Activated gamma-delta T cell treated with anti-CD3 and anti-CD28 coated beads, Interleukin-2, amount 50 U/mL, for 16 hours (primary cell): Measurements from ENCODE around the gene EFEMP2.

Experiments
- DNase-seq: peaks from one replicate; pipeline ENCODE4 v3.0.0-alpha.2; 2020; ENCODE audit warnings: low read depth

The EFEMP2 gene

DNA sequence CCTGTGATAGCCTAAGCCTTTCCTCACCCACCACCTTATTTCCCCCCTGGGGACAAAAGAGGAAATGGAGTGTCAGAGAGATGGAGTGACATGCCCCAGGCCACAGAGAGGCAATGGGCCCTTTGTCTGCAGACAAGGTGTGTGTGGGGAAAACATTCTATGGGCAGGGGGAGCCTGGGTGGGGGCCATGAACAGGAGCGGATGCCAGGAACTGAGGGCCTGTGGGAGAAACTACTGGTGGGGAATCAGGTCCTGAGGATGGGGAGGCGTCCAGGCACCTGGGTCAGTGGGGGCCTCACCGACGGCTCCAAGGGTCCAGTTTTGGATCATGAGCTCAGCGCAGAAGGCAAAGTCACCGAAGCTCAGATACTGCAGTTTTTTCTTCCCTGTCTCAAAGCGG, 12.6 kb upstream of the EFEMP2 start:
- DNase-seq = no peak

DNA sequence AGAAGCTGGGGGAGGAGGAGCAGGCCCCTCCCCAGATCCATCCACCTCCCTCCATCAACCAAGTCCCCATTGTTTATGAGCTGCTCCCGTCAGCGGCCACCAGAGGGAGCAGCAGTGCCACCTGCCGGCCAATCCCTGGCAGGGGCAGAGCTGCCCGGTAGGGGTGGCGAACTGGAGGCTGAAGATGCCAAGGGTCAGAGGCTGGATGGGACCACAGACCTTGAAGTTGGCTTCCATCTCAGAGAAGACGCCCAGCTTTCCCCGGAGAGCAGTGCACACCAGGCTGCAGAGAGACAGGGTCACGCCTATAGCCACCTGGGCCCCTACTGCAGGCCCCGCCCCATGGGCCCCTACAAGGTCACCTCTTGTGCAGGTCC, 12.1 kb upstream of the EFEMP2 start:
- DNase-seq = peak; percentile 75

DNA sequence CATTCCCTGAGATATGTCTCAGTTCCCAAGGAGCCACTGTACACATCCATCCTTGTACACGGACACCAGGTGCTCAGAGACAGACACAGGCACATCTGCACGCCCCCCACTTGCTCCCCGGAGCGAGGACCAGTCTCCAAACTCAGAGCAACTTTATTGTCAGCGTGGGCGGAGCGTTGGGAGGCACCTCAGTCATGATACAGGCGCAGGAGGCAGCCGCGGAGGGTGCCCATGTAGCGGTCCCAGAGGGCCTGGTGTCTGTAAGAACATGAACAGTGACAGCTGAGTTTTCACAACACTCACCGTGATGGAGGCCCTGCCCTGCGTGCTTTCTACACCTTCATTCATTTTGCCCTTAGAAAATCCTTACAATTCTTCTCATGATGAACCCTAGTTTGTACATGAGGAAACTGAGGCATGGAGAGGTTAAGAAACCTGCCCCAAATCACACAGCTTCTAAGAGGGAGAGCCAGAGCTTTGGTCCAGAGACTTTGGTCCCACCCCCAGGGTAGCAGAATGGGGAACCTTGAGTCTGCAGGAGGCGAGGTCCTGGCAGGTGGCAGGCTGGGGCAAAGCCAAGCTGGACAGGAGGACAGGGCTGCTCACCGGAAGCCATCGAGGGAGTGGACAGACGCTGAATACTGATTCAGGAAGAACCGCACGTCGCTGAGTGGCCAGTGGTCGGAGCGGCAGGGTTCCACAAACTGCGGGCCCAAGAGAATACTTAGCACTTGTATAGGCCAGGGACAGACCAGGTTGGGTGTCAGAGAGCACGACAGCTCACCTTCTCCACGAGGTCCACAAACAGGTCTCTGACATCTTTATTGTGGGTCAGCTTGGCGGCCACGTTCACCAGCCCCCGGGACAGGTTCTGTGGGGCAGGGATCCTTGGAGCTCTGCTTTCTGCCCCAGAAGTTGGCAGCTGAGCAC, 11.5 kb upstream of the EFEMP2 start:
- DNase-seq = no peak

DNA sequence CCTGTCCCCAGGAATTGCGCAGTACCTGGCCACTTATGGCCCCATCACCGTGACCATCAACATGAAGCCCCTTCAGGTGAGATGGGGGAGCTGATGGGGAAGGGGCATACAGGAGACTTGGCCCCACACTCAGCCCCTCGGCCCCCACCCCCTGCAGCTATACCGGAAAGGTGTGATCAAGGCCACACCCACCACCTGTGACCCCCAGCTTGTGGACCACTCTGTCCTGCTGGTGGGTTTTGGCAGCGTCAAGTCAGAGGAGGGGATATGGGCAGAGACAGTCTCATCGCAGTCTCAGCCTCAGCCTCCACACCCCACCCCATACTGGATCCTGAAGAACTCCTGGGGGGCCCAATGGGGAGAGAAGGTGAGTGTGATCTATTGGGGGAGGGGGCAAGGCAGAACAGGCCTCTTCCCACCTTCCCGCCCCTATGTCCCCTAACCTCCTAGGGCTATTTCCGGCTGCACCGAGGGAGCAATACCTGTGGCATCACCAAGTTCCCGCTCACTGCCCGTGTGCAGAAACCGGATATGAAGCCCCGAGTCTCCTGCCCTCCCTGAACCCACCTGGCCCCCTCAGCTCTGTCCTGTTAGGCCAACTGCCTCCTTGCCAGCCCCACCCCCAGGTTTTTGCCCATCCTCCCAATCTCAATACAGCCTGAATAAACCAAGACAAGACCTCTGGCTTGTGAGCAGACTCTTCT, 10.6 kb upstream of the EFEMP2 start:
- no peak for DNase-seq

DNA sequence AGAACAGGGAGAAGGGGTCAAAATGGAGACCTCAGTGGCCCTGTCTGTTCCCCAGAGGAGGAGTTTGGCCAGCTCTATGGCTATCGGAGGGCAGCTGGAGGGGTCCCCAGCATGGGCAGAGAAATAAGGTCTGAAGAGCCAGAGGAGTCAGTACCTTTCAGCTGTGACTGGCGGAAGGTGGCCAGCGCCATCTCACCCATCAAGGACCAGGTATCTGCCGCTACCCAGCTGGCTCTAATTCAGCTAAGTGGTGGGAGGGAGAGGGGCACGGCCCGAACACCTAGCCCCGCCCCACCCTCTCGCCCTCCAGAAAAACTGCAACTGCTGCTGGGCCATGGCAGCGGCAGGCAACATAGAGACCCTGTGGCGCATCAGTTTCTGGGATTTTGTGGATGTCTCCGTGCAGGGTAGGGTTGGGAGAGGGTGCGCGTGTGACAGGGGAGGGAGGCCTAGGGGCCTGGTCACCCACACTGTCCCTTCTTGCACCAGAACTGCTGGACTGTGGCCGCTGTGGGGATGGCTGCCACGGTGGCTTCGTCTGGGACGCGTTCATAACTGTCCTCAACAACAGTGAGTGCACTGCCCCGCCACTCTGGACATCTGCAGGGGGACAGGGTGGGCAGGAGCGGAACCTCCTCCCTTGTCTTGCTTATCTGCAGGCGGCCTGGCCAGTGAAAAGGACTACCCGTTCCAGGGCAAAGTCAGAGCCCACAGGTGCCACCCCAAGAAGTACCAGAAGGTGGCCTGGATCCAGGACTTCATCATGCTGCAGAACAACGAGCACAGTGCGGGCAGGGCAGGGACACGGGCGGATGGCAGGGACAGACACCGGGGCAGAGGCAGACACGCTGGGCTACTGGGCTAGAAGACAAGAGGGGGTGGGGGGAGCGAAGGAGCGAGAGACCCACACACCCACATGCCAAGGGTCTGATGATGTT, 9.8 kb upstream of the EFEMP2 start:
- DNase-seq = no peak

DNA sequence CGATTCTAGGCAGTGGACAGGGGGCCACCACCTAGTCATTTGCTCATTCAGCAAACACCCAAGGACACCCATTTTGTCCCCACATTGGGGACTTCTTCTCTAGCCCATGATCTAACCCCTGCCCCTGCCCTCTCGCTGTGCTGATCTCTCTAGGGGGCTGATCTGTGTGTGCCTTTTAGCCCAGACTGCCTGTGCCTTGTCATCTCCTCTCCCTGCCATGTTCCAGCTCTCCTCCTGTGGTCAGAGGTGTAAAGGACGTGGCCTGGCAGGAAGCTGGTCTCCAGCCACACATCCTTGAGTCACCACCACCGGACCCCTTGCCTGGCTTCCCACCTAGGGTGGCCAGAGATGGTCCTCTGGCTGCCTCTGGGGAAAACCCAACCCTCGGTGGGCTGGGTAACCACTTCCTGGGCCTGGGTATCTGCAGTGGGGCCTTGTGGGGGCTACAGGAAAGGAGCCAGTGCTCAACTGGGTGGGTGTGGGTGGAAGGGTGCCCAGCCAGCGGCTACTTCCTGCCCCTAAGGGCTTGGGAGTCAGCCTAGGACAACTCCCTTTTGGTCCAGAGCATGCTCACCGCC, 8.3 kb upstream of the EFEMP2 start:
- DNase-seq = no peak

DNA sequence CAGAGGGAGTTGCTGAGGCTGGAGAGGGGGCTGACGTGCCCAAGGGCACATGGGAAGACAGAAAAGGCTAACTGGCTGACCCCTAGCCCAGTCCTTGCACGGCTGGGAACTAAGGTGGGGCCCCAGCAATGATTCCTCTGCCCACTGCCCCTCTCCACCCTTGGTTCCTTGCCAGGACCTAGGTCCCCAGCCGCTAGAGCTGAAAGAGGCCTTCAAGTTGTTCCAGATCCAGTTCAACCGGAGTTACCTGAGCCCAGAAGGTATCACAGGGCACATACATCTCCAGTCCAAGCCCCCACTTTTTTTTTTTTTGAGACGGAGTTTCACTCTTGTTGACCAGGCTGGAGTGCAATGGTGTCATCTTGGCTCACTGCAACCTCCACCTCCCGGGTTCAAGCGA, 7.4 kb upstream of the EFEMP2 start:
- DNase-seq = no peak

DNA sequence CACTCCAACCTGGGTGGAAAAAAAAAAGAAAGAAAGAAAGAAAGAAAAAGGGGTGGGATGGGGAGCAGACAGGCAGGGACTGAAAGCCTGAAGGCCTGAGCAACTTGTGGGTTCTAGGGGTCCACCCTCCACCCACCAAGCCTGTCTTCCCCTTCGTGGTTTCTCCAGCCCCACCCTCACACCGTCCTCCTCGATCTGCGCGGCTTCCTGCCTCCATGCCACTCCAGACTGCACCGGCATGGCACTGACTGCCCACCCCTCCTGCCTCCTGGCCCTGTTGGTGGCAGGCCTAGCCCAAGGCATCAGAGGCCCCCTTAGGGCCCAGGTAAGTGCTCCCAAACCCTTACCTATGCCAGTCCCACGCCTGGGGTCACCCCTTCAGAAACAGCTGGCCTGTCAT, 7.0 kb upstream of the EFEMP2 start, which contains the start of gene CTSW:
Gene CTSW, plus strand, starts transcription at position 221 of the 400 bp plus-strand sequence. Its CDS starts 18 bp downstream, at position 239.
- DNase-seq = no peak

DNA sequence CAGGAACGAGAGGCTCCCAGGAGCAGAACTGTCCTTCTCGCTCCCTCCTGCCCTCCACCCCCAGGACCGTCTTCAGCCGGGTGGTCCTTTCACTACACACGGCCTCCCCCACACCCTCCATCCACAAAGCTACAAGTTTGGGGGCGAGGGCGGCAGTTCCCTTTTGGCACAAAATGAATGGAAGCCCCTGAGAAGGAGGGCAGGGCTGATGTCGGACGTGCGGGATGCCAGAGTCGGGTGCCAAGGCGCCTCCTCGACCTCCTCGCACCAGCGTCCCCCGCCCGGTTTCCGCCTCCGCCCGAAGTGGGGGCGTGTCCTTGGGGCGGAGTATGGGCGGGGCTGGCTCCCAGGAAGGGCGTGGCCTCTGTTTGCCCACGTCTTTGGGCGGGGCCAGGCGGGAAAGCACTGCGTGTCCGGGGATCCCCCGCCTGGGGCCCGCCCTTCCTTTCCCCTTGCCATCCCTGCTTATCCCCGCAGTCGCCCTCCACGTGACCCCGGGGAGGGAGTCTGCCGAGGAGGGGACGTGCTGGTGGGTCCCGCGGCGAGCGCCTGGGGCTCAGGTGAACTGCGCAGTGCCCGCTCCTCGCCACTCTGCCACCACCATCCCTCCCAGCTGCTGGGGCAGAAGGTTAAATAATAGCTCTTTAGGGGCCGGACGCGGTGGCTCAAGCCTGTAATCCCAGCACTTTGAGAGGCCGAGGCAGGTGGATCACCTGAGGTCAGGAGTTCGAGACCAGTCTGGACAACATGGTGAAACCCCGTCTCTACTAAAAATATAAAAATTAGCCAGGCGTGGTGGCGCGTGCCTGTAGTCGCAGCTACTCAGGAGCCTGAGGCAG, 937 bp upstream of the EFEMP2 start:
- DNase-seq = peak; percentile 94

DNA sequence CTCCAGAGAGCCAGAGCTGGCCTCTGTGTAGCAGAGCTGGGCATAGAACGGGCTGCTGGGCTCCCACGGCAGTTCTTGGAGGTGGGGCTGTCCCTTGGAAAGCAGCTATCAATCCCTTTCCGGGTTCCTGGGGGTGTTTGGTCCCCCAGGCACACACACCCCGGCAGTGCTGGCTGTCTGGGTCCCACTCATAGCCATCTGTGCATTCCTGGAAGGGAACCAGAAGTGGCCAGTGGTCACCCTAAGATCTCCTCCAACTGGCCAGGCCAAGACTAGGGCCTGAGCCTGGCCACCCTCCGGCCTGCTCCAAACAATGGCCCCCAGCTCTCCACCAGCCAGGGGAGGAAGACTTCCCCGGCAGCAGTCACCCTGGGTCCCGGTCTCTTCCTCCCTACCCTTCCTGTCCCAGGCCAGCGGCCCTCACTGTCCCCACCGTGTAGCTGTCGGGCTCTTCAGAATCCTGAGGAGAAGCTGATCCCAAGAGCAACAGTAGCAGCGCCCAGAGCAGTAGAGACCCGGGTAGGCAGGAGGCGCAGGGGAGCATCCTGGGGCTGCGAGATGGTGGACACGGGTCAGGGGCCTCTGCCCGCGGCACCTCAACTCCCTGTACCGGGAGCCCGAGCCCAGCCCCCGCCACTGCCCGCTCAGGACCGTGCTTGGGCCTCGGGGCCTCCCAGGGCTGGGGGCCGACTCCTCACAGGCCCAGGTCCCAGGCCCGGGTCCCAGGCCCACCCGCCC, 620 bp downstream of the EFEMP2 start:
- DNase-seq = no peak

DNA sequence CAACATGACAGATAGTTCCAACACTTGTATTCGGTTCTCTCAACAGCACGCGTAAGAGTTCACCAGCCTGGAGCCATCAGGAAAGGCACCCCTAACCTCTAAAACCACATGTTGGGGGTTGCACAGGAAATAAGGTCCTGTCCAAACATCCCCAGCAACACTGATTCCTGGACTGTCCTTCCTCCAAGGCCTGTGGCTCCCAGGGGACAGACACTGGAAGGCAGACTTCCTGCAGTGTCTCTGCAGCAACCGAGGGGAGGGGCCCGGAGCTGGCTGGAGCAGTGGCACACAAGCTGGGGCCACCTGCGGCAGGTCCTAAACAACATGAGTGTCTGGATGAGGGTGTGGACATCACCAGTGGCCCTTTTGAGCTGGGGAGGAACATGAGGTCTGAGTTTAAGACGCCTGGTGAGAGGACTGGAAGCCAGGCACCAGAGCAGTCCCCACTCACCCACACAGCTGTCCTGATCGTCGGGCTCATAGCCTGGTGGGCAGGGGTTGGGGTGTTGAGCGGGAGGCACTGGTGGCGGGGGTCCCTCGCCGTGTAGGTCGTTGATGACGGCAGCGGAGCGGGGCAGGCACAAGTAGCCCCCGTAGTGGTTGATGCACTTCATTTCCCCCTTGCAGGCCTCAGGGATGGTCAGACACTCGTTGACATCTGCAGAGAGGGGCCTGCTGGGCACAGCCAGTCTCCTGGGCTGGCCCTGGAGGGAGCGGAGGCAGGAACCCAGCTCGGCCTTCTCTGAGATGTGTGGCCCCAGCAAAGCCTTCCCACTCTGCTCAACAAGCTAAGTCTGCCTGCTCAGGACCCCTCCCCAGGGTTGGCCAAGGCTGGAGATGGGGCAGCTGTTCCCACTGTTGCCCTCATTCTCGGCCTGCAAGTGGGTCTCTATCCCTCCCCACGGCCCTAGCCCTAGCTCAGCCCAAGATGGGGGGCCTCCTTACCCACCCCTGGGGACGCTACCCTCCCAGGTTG, 1.6 kb downstream of the EFEMP2 start:
- no peak for DNase-seq

DNA sequence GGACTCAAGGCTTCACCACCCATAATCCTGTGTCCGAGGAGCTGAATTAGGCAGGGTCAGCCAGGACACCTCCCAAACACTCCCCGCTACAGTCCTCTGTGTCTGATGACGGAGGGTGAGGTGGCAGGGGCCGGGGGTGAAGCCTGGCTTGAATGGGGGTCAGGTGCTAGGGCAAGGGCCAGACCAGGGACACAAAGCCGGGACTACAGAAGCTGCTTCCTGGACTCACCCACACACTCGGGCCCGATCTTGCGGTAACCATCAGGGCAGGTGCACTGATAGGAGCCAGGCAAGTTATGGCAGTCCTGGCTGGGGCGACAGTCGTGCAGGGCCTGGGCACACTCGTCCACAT, 2.3 kb downstream of the EFEMP2 start:
- no peak for DNase-seq

DNA sequence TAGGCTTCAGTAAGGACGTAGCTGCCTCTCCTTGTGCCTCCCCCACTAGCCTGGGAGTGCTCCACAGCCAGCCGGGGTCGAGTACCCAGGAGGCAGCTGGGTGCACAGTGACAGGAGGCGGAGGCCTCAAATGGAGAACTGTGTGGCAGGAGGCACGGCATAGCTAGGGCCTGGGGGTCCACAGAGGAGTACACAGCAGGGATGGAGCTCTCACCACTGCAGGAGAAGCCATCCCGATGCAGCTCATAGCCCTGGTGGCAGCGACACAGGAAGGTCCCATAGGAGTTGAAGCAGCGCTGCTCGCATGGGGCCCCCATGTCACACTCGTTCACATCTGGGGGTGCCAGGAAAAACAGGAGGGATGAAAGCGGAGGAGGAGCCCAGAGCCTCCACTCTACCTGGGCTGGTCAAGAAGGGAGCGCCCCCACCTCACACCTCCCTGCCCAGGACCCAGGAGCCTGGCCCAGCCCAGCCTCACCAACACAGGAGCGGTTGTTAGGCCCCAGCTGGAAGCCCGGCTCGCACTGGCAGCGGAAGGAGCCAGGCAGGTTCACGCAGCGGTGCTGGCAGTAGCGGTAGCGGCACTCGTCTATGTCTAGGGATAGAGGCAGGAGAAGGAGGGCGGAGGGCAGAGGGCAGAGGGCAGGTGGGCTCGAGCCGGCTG, 2.8 kb downstream of the EFEMP2 start:
- no peak for DNase-seq

DNA sequence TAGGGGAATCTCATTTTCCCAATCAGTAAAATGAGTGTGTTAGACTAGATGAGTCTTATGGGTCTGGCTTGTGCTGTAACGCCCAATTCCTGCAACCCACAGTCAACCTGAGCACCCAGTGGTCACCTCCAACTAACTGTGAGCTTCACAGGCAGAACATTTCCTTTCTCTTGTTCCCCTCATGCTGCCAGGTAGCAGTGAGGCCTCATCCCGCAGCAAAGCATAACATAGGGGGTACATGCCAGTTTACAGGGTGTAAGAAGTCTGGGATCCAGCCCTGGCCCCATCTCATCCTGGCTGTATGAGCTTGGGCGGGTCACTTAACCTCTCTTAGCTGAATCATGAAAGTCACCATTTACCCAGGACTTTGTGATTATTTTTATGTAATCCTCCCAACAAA, 3.7 kb downstream of the EFEMP2 start:
- no peak for DNase-seq

DNA sequence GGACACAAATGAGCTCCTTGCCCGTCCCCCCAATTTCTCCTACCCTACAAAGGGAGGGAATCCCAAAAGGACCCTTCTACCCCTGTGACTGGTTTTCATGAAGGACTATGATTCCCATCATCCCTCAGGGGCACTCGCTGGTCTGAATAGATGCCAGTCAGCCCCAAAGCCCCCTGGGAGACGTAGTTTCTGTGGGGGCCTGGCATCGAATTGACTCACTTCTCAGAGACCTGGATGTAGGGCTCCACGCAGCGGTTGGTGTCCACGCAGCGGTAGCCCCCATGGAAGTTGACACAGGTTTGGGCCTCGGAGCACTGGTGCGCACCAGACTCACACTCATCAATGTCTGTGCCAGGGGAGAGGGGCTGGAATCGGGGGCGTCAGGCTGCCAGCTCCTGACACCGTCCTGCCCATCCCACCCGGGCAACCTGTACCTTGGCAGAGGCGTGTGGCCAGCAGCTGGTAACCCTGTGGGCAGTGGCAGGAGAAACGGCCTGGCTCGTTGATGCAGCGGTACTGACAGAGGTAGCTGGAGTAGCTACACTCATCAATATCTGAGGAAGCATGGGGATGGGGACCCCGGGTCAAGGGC, 4.4 kb downstream of the EFEMP2 start:
- DNase-seq = no peak

DNA sequence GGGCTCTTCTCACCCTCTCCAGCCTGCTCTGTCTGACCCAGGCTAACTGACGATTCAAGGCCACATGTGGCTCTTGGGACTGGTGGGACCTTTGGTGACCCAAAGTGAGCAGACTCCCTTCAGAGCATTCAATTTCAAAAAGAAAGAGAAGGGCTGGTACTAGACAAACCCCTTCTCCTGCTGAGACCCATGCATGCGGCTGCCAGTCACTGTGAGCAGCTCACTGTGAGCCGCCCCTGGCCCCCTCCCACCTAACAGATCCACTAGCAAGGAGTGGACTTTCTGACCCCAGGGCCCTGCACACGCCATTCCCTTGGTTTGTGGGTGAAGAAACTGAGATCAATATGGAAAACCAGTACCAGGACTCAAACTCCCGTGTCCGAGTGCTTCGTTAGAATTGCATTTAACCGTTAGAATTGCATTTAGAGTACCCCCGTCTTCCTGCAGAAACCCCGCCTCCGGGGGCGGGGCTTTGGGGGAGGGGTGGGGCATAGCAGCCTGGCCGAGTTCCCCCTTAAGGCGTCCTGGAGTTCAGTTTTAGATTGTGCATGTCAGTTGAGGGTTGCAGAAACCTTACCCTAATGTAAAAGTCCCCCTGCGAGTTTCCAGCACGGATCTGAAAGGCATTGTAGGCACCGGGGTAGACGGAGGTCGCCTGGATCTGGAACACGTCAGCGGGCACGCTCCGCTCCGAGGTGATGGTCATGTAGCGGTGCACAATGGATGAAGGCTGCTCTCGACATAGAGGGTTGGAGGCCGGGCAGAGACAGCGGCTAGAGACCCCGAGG, 5.1 kb downstream of the EFEMP2 start:
- DNase-seq = no peak
